Neuronal stem cell (in vitro differentiated cells): ENCODE measurements around the gene SMOC2.
A peak's percentile ranks its signal among the peaks of the same experiment; 100 is the strongest.
"Not testable (repeated sequence)": the region's sequence is repeated elsewhere in the genome, so short reads cannot be mapped to it uniquely, and the experiment has no call there.

ENCODE experiments used
- DNase-seq: peaks from one replicate; pipeline ENCODE4 v3.0.0-alpha.2; 2013; ENCODE audit warnings: low spot score
- H2AFZ ChIP-seq: one replicate; pipeline ENCODE4 v1.6.1; 2013; ENCODE audit warnings: mild to moderate bottlenecking, low read length, inconsistent platforms
- H2AK5ac ChIP-seq: 2 replicates; pipeline ENCODE4 v1.6.1; 2013; ENCODE audit warnings: low read depth, mild to moderate bottlenecking, inconsistent platforms, low read length, moderate library complexity, mixed read lengths
- H2BK120ac ChIP-seq: 2 replicates; pipeline ENCODE4 v1.6.1; 2013; ENCODE audit warnings: low read depth, mild to moderate bottlenecking, inconsistent platforms, low read length, moderate library complexity, mixed read lengths
- H2BK12ac ChIP-seq: one replicate; pipeline ENCODE4 v1.6.1; 2013; ENCODE audit warnings: low read length, inconsistent platforms
- H2BK15ac ChIP-seq: 2 replicates; pipeline ENCODE4 v1.6.1; 2013; ENCODE audit warnings: mild to moderate bottlenecking, low read length, inconsistent platforms, mixed read lengths
- H2BK5ac ChIP-seq: one replicate; pipeline ENCODE4 v1.6.1; 2013; ENCODE audit warnings: inconsistent platforms, mild to moderate bottlenecking, low read length, moderate library complexity
- H3K14ac ChIP-seq: one replicate; pipeline ENCODE4 v1.6.1; 2013; ENCODE audit warnings: low read length, inconsistent platforms
- H3K18ac ChIP-seq: 2 replicates; pipeline ENCODE4 v1.6.1; 2013; ENCODE audit warnings: low read length, inconsistent platforms
- H3K23ac ChIP-seq: 2 replicates; pipeline ENCODE4 v1.6.1; 2013; ENCODE audit warnings: low read depth, mild to moderate bottlenecking, mixed read lengths, low read length, inconsistent platforms; ENCODE audit not compliant: poor library complexity
- H3K27ac ChIP-seq: replicated peaks from 3 replicates; pipeline ENCODE4 v1.5.1; 2013; ENCODE audit warnings: low read length, inconsistent platforms
- H3K27me3 ChIP-seq, 3 experiments: 2 replicates each; pipeline ENCODE4 v1.6.1; 2013; ENCODE audit warnings: low read length in 3 of 3, mild to moderate bottlenecking in 2 of 3, inconsistent platforms in 1 of 3, low read depth in 1 of 3, mixed read lengths in 1 of 3, moderate library complexity in 1 of 3; ENCODE audit not compliant: control insufficient read depth in 3 of 3, insufficient read depth in 3 of 3
- H3K36me3 ChIP-seq, 2 donors: replicated peaks in 1 of 2; 2 replicates each; pipeline ENCODE4 v1.6.1; 2013; ENCODE audit warnings: low read length in 2 of 2; ENCODE audit not compliant: control insufficient read depth in 2 of 2, insufficient read depth in 2 of 2
- H3K4ac ChIP-seq: 2 replicates; pipeline ENCODE4 v1.6.1; 2013; ENCODE audit warnings: inconsistent platforms, mild to moderate bottlenecking, low read length, moderate library complexity
- H3K4me1 ChIP-seq, 2 donors: 1 replicate in 1 of 2; 2 replicates in 1 of 2; pipeline ENCODE4 v1.6.1; 2013; ENCODE audit warnings: low read length in 2 of 2, low read depth in 1 of 2; ENCODE audit not compliant: control insufficient read depth in 2 of 2, insufficient read depth in 1 of 2
- H3K4me2 ChIP-seq: one replicate; pipeline ENCODE4 v1.6.1; 2013; ENCODE audit warnings: mild to moderate bottlenecking, low read length, inconsistent platforms; ENCODE audit not compliant: insufficient read depth, poor library complexity, severe bottlenecking
- H3K4me3 ChIP-seq, 2 donors: 2 replicates each; pipeline ENCODE4 v1.5.1; 2013; ENCODE audit warnings: low read length in 2 of 2, mild to moderate bottlenecking in 2 of 2, inconsistent platforms in 1 of 2, moderate library complexity in 1 of 2
- H3K79me1 ChIP-seq: one replicate; pipeline ENCODE4 v1.6.1; 2013; ENCODE audit warnings: low read depth, mild to moderate bottlenecking, inconsistent platforms, low read length, moderate library complexity
- H3K9ac ChIP-seq: one replicate; pipeline ENCODE4 v1.6.1; 2013; ENCODE audit warnings: mild to moderate bottlenecking, low read depth, low read length, inconsistent platforms; ENCODE audit not compliant: poor library complexity
- H3K9me3 ChIP-seq, 2 donors: replicated peaks in 1 of 2; 2 replicates each; pipeline versions ENCODE3 to v1.6.1; 2013; ENCODE audit warnings: low read length in 2 of 2, mild to moderate bottlenecking in 2 of 2, inconsistent platforms in 1 of 2, low read depth in 1 of 2, mixed read lengths in 1 of 2, moderate library complexity in 1 of 2; ENCODE audit not compliant: control insufficient read depth in 2 of 2, insufficient read depth in 1 of 2
- H4K8ac ChIP-seq: one replicate; pipeline ENCODE4 v1.6.1; 2013; ENCODE audit warnings: low read depth, mild to moderate bottlenecking, inconsistent platforms, low read length, moderate library complexity
- H4K91ac ChIP-seq: one replicate; pipeline ENCODE4 v1.6.1; 2013; ENCODE audit warnings: low read length, low read depth, mild to moderate bottlenecking, inconsistent platforms; ENCODE audit not compliant: poor library complexity
- WGBS, 2 donors: extraction: QIAGEN DNeasy Blood & Tissue Kit; methylation state at CpG; one replicate each; pipeline ENCODE4 v1.1.7; 2013; ENCODE audit warnings: missing lambda C conversion rate in 2 of 2, mixed read lengths in 1 of 2; ENCODE audit not compliant: insufficient read length in 2 of 2, insufficient replicate concordance in 1 of 2; ENCODE audit errors: extremely low coverage in 2 of 2; 5-methylcytosine and 5-hydroxymethylcytosine counted together

The SMOC2 gene

DNA sequence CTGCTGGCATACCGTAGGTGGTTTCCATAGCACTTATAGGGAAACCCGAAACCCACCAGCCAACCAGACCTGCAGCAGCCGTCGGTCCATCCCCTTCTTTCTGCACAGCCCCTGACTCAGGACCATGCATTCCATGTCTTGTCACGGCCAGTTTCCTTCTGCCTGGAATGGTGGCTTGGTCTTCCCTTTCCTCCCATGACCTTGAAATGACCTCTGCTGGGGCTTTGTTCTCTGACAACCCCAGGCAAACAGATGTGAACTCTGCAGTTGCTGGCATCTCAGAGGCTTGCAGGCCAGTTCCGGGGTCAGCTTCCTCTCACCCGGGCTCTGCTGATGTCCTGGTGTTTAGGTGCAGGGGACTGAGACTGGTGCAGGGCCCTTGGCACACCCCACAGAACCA, 250.8 kb downstream of the SMOC2 start:
- no peak overlapping the region for H3K14ac ChIP-seq
- H2AK5ac ChIP-seq = no peak overlapping the region
- H4K8ac ChIP-seq = no peak overlapping the region
- H3K23ac ChIP-seq = no peak overlapping the region
- no peak overlapping the region for H3K4me3 ChIP-seq
- H3K79me1 ChIP-seq = no peaks in the 10 kb centered on the region
- H3K9me3 ChIP-seq = no peaks in the 10 kb centered on the region
- no peak overlapping the region for H2BK12ac ChIP-seq
- H4K91ac ChIP-seq = no peak overlapping the region
- WGBS, 2 donors = no CpG with 5 or more reads among the region's 7 CpGs
- no peaks in the 10 kb centered on the region for H3K36me3 ChIP-seq
- no peak overlapping the region for H3K4ac ChIP-seq
- no peak overlapping the region for H2BK5ac ChIP-seq
- H3K27ac ChIP-seq = no peak overlapping the region
- no peak overlapping the region for H2AFZ ChIP-seq
- no peak overlapping the region for H3K18ac ChIP-seq
- no peak overlapping the region for H3K9ac ChIP-seq
- peaks cover 9 to 12% of the 10 kb centered on the region in 2 donors for H3K4me1 ChIP-seq
- DNase-seq = no peak
- no peak overlapping the region for H2BK15ac ChIP-seq
- no peak overlapping the region for H3K4me2 ChIP-seq
- H3K27me3 ChIP-seq = no peaks in the 10 kb centered on the region
- H2BK120ac ChIP-seq = no peak overlapping the region

- Histone ChIP-seq H2BK15ac (no peak overlapping the region), H4K91ac (no peak overlapping the region), H3K4me1 (peaks cover 4 to 7% of the 10 kb centered on the region in 2 donors), H2BK12ac (no peak overlapping the region), H3K4me3 (no peak overlapping the region), H3K4ac (no peak overlapping the region), H3K9me3 (no peaks in the 10 kb centered on the region), H3K9ac (no peak overlapping the region), H3K4me2 (no peak overlapping the region), H3K23ac (no peak overlapping the region), H2AK5ac (no peak overlapping the region), H3K27me3 (no peaks in the 10 kb centered on the region), H2AFZ (peak overlapping the region; percentile 69), H3K14ac (no peak overlapping the region), H3K18ac (no peak overlapping the region), H4K8ac (no peak overlapping the region), H3K79me1 (no peaks in the 10 kb centered on the region), H3K36me3 (no peaks in the 10 kb centered on the region), H2BK120ac (no peak overlapping the region), H3K27ac (no peak overlapping the region), H2BK5ac (no peak overlapping the region)
- DNase-seq = no peak
- WGBS, 2 donors = no CpG with 5 or more reads among the region's 34 CpGs
These were observed 251.4 kb downstream of the SMOC2 start for GRCh38 chr6:168692193-168692914.

- H3K27ac ChIP-seq, H3K4me1 ChIP-seq, H4K8ac ChIP-seq, H4K91ac ChIP-seq, H3K4me2 ChIP-seq, H3K4ac ChIP-seq, H3K14ac ChIP-seq, H3K23ac ChIP-seq, DNase-seq, H2BK12ac ChIP-seq, H2BK5ac ChIP-seq, H3K27me3 ChIP-seq, H3K18ac ChIP-seq, H3K4me3 ChIP-seq, H2AK5ac ChIP-seq, H3K79me1 ChIP-seq, H3K9me3 ChIP-seq, H3K9ac ChIP-seq, H2BK15ac ChIP-seq, H3K36me3 ChIP-seq, H2BK120ac ChIP-seq: not testable (repeated sequence)
- no CpG with 5 or more reads among the region's 12 CpGs for WGBS, 2 donors
- H2AFZ ChIP-seq = peak overlapping the region; percentile 69
These were observed 251.9 kb downstream of the SMOC2 start for GRCh38 chr6:168692915-168693257.

DNA sequence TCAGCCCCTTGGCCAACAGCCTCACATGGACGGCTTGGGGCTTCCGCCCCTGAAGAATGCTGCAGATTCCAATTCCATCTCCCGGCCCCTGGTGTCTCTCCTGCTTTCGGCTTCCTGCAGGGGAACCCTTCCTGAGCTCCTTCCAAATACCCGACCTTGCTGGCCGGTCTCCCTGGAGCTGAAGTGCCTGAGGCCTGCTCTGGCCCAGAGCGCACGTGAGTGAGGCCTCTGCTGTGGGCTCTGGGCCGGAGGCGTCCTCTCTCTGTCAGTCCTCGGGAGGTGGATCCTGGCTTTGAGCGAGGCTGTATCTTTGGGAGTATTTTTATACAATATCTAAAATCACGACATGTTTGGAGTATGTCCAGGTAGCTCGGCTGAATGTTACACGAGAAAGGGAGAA, 253.8 kb downstream of the SMOC2 start:
- H3K36me3 ChIP-seq, H3K4me3 ChIP-seq, DNase-seq, H3K9ac ChIP-seq, H3K4me1 ChIP-seq, H2BK12ac ChIP-seq, H3K27me3 ChIP-seq, H4K8ac ChIP-seq, H4K91ac ChIP-seq, H2BK120ac ChIP-seq, H3K4ac ChIP-seq, H2AFZ ChIP-seq, H2BK5ac ChIP-seq, H3K23ac ChIP-seq, H3K18ac ChIP-seq, H3K9me3 ChIP-seq, H2AK5ac ChIP-seq, H3K4me2 ChIP-seq, H2BK15ac ChIP-seq, H3K79me1 ChIP-seq, H3K14ac ChIP-seq, H3K27ac ChIP-seq: not testable (repeated sequence)
- no CpG with 5 or more reads among the region's 15 CpGs for WGBS, 2 donors
